ENCODE results near the gene OR52A1. TPM values are rescaled to one million over a fixed set of nuclear protein-coding genes. Genes with fewer than 3 reads are reported as not detected.

OR52A1 gene
- total and polyA plus RNA-seq, 4 donors = not detected

GRCh38 chr11:5131584-5132335, 22.8 kb downstream of the OR52A1 start:
- no peaks in the 10 kb centered on the region for H3K4me1 ChIP-seq (ENCODE audit: control insufficient read depth in 5 of 5, insufficient read depth in 5 of 5, low read length in 5 of 5)
- H3K4me3 ChIP-seq = no peak overlapping the region
- 90 to 93% methylated on average over 8 of the region's 8 CpGs for WGBS, 2 donors
- no peak overlapping the region for H3K9ac ChIP-seq (ENCODE audit: insufficient read depth in 1 of 2, low read length in 2 of 2)
- ATAC-seq (ENCODE audit: insufficient read depth, low FRiP score) (no peak), DNase-seq (no peak)
- H3K36me3 ChIP-seq (ENCODE audit: control insufficient read depth in 4 of 4, insufficient read depth in 4 of 4, low read length in 4 of 4) = no peaks in the 10 kb centered on the region
- no peaks in the 10 kb centered on the region for H3K9me3 ChIP-seq (ENCODE audit: control insufficient read depth in 4 of 4, insufficient read depth in 3 of 4, low read length in 3 of 4)
- H3K27me3 ChIP-seq (ENCODE audit: control insufficient read depth in 3 of 3, insufficient read depth in 3 of 3, low read length in 2 of 3) = no peaks in the 10 kb centered on the region
- H3K27ac ChIP-seq (ENCODE audit: low read depth in 1 of 2, low read length in 1 of 2) = no peak overlapping the region
- TF ChIP-seq CTCF (IDR thresholded peaks at IDR 0.05; ENCODE audit: control extremely low read depth, extremely low read depth) = no peak

- Histone ChIP-seq H3K4me3 (no peak overlapping the region), H3K36me3 (ENCODE audit: control insufficient read depth in 4 of 4, insufficient read depth in 4 of 4, low read length in 4 of 4) (no peaks in the 10 kb centered on the region), H3K9ac (ENCODE audit: insufficient read depth in 1 of 2, low read length in 2 of 2) (no peak overlapping the region), H3K27me3 (ENCODE audit: control insufficient read depth in 3 of 3, insufficient read depth in 3 of 3, low read length in 2 of 3) (no peaks in the 10 kb centered on the region), H3K4me1 (ENCODE audit: control insufficient read depth in 5 of 5, insufficient read depth in 5 of 5, low read length in 5 of 5) (no peaks in the 10 kb centered on the region), H3K27ac (ENCODE audit: low read depth in 1 of 2, low read length in 1 of 2) (no peak overlapping the region), H3K9me3 (ENCODE audit: control insufficient read depth in 4 of 4, insufficient read depth in 3 of 4, low read length in 3 of 4) (no peaks in the 10 kb centered on the region)
- ATAC-seq (ENCODE audit: insufficient read depth, low FRiP score) = no peak
- no peak for DNase-seq
- WGBS, 2 donors = 59 to 69% methylated on average over 2 of the region's 2 CpGs
- TF ChIP-seq CTCF (IDR thresholded peaks at IDR 0.05; ENCODE audit: control extremely low read depth, extremely low read depth) = no peak
Observed at GRCh38 chr11:5129457-5129877, 25.1 kb downstream of the OR52A1 start.

GRCh38 chr11:5124891-5125620, 29.5 kb downstream of the OR52A1 start:
- Histone ChIP-seq H3K27me3 (ENCODE audit: control insufficient read depth in 3 of 3, insufficient read depth in 3 of 3, low read length in 2 of 3) (no peaks in the 10 kb centered on the region), H3K36me3 (ENCODE audit: control insufficient read depth in 4 of 4, insufficient read depth in 4 of 4, low read length in 4 of 4) (no peaks in the 10 kb centered on the region), H3K27ac (ENCODE audit: low read depth in 1 of 2, low read length in 1 of 2) (no peak overlapping the region), H3K4me1 (ENCODE audit: control insufficient read depth in 5 of 5, insufficient read depth in 5 of 5, low read length in 5 of 5) (no peaks in the 10 kb centered on the region), H3K9me3 (ENCODE audit: control insufficient read depth in 4 of 4, insufficient read depth in 3 of 4, low read length in 3 of 4) (no peaks in the 10 kb centered on the region), H3K9ac (ENCODE audit: insufficient read depth in 1 of 2, low read length in 2 of 2) (no peak overlapping the region), H3K4me3 (no peak overlapping the region)
- DNase-seq (no peak), ATAC-seq (ENCODE audit: insufficient read depth, low FRiP score) (no peak)
- no peak for TF ChIP-seq CTCF (IDR thresholded peaks at IDR 0.05; ENCODE audit: control extremely low read depth, extremely low read depth)
- 70 to 78% methylated on average over 4 of the region's 4 CpGs for whole genome bisulfite sequencing, 2 donors
